HepG2 (cell line): ENCODE results near the gene GTF2A1. TPM values are rescaled to one million over a fixed set of nuclear protein-coding genes. Genes with fewer than 3 reads are reported as not detected.

ENCODE experiments used
- ATAC-seq: fragments of 200-7000 bp; cut with Tn5 transposase; 3 replicates; pipeline ENCODE4 v1.9.1; 2020; ENCODE audit warnings: mild to moderate bottlenecking, moderate library complexity
- BruUV-seq: library from RNA; stranded (reverse); fragments of 400-500 nt; replicated peaks from 2 replicates; lab custom pipeline; 2021; lab: Mats Ljungman, UMichigan
- CTCF ChIA-PET: fragments of 300-600 bp; formaldehyde crosslinking; extraction: SDS; loops from one replicate; lab custom pipeline; 2021; ENCODE audit warnings: low total read pairs, inconsistent platforms, low intra/inter-chr PET ratio; lab: Yijun Ruan, JAX
- POLR2A ChIA-PET: fragments of 350-600 bp; sonication (Branson Sonifier 250); formaldehyde crosslinking; loops from one replicate; lab custom pipeline; 2020; ENCODE audit warnings: antibody characterized with exemption, inconsistent platforms; lab: Yijun Ruan, JAX
- DNase-seq: peaks from one replicate; pipeline ENCODE4 v3.0.0-alpha.2; 2015; ENCODE audit warnings: low spot score
- FAIRE-seq: peaks from 3 replicates; lab custom pipeline; 2011; peaks lifted over from hg19 to GRCh38; lab: Jason Lieb, UNC
- H2AFZ ChIP-seq: one replicate; pipeline ENCODE4 v1.6.1; 2011; ENCODE audit warnings: low read length, inconsistent platforms
- H3K27ac ChIP-seq: fragments of 300-600 bp; 3 replicates; pipeline ENCODE4 v1.8.0; 2011; ENCODE audit warnings: mixed run types, mild to moderate bottlenecking, mixed read lengths, low read length, inconsistent platforms; ENCODE audit not compliant: insufficient read depth; ENCODE audit errors: extremely low read length
- H3K27me3 ChIP-seq, 2 experiments: fragments of 200-600 bp in 1 of 2; 2 replicates in 1 of 2; 3 replicates in 1 of 2; pipeline versions ENCODE4 v1.6.0 to v1.8.0; 2011; ENCODE audit warnings: low read length in 2 of 2, mild to moderate bottlenecking in 2 of 2, moderate library complexity in 2 of 2, inconsistent platforms in 1 of 2; ENCODE audit not compliant: insufficient read depth in 2 of 2, control insufficient read depth in 1 of 2
- H3K36me3 ChIP-seq, 2 experiments: fragments of 200-600 bp in 1 of 2; replicated peaks in 1 of 2; 2 replicates in 1 of 2; 3 replicates in 1 of 2; pipeline versions ENCODE4 v1.5.1 to v1.8.0; 2011; ENCODE audit warnings: low read length in 2 of 2, inconsistent platforms in 1 of 2; ENCODE audit not compliant: insufficient read depth in 2 of 2, control insufficient read depth in 1 of 2
- H3K4me1 ChIP-seq: 2 replicates; pipeline ENCODE4 v1.5.1; 2012; ENCODE audit warnings: low read length, inconsistent platforms; ENCODE audit not compliant: insufficient read depth
- H3K4me2 ChIP-seq: 2 replicates; pipeline ENCODE4 v1.6.0; 2011; ENCODE audit warnings: low read depth, low read length, inconsistent platforms
- H3K4me3 ChIP-seq, 3 experiments: fragments of 200-600 bp in 1 of 3; sonication (generic), shearing (Covaris generic) in 1 of 3; replicated peaks in 1 of 3; 2 replicates each; pipeline ENCODE4 v1.5.1; 2011 to 2016; ENCODE audit warnings: low read length in 3 of 3, inconsistent platforms in 2 of 3, low read depth in 2 of 3, mild to moderate bottlenecking in 2 of 3, control low read depth in 1 of 3, mixed read lengths in 1 of 3; ENCODE audit not compliant: insufficient read depth in 1 of 3
- H3K79me2 ChIP-seq: one replicate; pipeline ENCODE4 v1.6.1; 2011; ENCODE audit warnings: low read length, inconsistent platforms; ENCODE audit not compliant: insufficient read depth
- H3K9ac ChIP-seq: 2 replicates; pipeline ENCODE4 v1.6.0; 2011; ENCODE audit warnings: mild to moderate bottlenecking, low read depth, low read length, inconsistent platforms; ENCODE audit not compliant: insufficient read depth
- H3K9me3 ChIP-seq: 2 replicates; pipeline ENCODE4 v1.5.1; 2012; ENCODE audit warnings: mild to moderate bottlenecking, low read length
- H4K20me1 ChIP-seq: 2 replicates; pipeline ENCODE4 v1.6.0; 2011; ENCODE audit warnings: inconsistent platforms, mild to moderate bottlenecking, low read length, moderate library complexity; ENCODE audit not compliant: insufficient read depth
- JUND ChIP-seq: sonication (generic); formaldehyde crosslinking; IDR thresholded peaks from 2 replicates; pipeline ENCODE4 v1.8.0; 2022; ENCODE audit warnings: mild to moderate bottlenecking, missing genetic modification reagents
- KLF15 ChIP-seq: sonication (generic); formaldehyde crosslinking; IDR thresholded peaks from 2 replicates; pipeline ENCODE4 v1.8.1; 2023; ENCODE audit warnings: borderline replicate concordance, mild to moderate bottlenecking, inconsistent platforms, missing genetic modification reagents, mixed read lengths
- MTF2 ChIP-seq: sonication (generic); formaldehyde crosslinking; IDR thresholded peaks from 2 replicates; pipeline ENCODE4 v1.5.0; 2020; ENCODE audit warnings: missing genetic modification reagents, borderline replicate concordance
- PRMT3 ChIP-seq: sonication (generic); formaldehyde crosslinking; IDR thresholded peaks from 2 replicates; pipeline ENCODE4 v1.8.1; 2022; ENCODE audit warnings: low read depth, mild to moderate bottlenecking, moderate library complexity, missing genetic modification reagents, borderline replicate concordance
- RBM22 ChIP-seq: fragments of 200-400 bp; formaldehyde crosslinking; optimal IDR thresholded peaks from 2 replicates; pipeline ENCODE3; 2017; ENCODE audit warnings: mild to moderate bottlenecking, low read length, moderate library complexity
- SRSF1 ChIP-seq: fragments of 200-400 bp; formaldehyde crosslinking; optimal IDR thresholded peaks from 2 replicates; pipeline ENCODE3; 2017; ENCODE audit warnings: mild to moderate bottlenecking, low read depth, low read length, moderate library complexity
- TAF15 ChIP-seq: fragments of 200-400 bp; formaldehyde crosslinking; IDR thresholded peaks from one replicate; pipeline ENCODE4 v1.6.1; 2018; ENCODE audit warnings: mild to moderate bottlenecking, low read depth, low read length; ENCODE audit not compliant: poor library complexity, severe bottlenecking
- TSC22D2 ChIP-seq: sonication (generic); formaldehyde crosslinking; IDR thresholded peaks from 2 replicates; pipeline ENCODE4 v1.5.1; 2020; ENCODE audit warnings: missing genetic modification reagents, mild to moderate bottlenecking, borderline replicate concordance
- ZBTB3 ChIP-seq: sonication (generic); formaldehyde crosslinking; IDR thresholded peaks from 2 replicates; pipeline ENCODE4 v1.4.0; 2020; ENCODE audit warnings: low read depth, mild to moderate bottlenecking, moderate library complexity, missing genetic modification reagents, borderline replicate concordance
- ZBTB38 ChIP-seq: sonication (generic); formaldehyde crosslinking; IDR thresholded peaks from 2 replicates; pipeline ENCODE4 v1.5.1; 2020; ENCODE audit warnings: mild to moderate bottlenecking, missing genetic modification reagents
- ZMYM2 ChIP-seq: sonication (generic); formaldehyde crosslinking; IDR thresholded peaks from 2 replicates; pipeline ENCODE4 v1.8.0; 2022; ENCODE audit warnings: mild to moderate bottlenecking, missing genetic modification reagents
- ZNF768 ChIP-seq: sonication (generic); formaldehyde crosslinking; IDR thresholded peaks from 2 replicates; pipeline ENCODE4 v1.4.0; 2020; ENCODE audit warnings: missing genetic modification reagents
- WGBS: methylation state at CpG from one replicate; pipeline ENCODE4 v1.1.6; 2017; ENCODE audit warnings: low lambda C conversion rate; 5-methylcytosine and 5-hydroxymethylcytosine counted together
- in situ Hi-C: cut with HindIII; loops from 2 replicates; pipeline ENCODE4 v1.10.0; 2017; ENCODE audit warnings: low pct_unique_long_range_greater_than_20kb; ENCODE audit not compliant: extremely low pct_ligation_motif_present
- intact Hi-C: fragments of 100-400 bp; cut with micrococcal nuclease; formaldehyde crosslinking; loops from one replicate; pipeline ENCODE4 v1.10.0; 2022; ENCODE audit not compliant: unreplicated experiment
- polyA plus RNA-seq, 8 experiments: library from polyadenylated mRNA; depleted of rRNA in 3 of 8; stranded (reverse) in 7 of 8; unstranded in 1 of 8; fragments of >200 nt; fragmentation: Illumina TruSeq in 4 of 8; extraction: Trizol in 4 of 8; gene quantifications; 2 replicates each; pipeline versions ENCODE4 v1.2.1 to v1.2.3, GENCODE V29; 2011 to 2016; ENCODE audit warnings: low read depth in 4 of 8, missing spikeins in 1 of 8, mixed read lengths in 1 of 8; ENCODE audit not compliant: insufficient read depth in 1 of 8
- total RNA-seq, 5 experiments: library from RNA; depleted of rRNA; stranded (reverse); fragments of >200 nt; fragmentation: Illumina TruSeq; extraction: Trizol; gene quantifications; 2 replicates each; pipeline ENCODE4 v1.2.3, GENCODE V29; 2016; ENCODE audit warnings: low read depth in 1 of 5
- TF ChIP-seq, protein P1 (sequence below): sonication (generic); formaldehyde crosslinking; IDR thresholded peaks from 2 replicates; pipeline ENCODE4 v1.5.0; 2020; ENCODE audit warnings: mild to moderate bottlenecking, low read depth, missing genetic modification reagents, borderline replicate concordance

Gene GTF2A1
- total and polyA plus RNA-seq, 2 of the 13 experiments (the other 11 are each of a cell fraction or from before 2014, with no cell fraction given) = 14.9 to 17.5 TPM

DNA sequence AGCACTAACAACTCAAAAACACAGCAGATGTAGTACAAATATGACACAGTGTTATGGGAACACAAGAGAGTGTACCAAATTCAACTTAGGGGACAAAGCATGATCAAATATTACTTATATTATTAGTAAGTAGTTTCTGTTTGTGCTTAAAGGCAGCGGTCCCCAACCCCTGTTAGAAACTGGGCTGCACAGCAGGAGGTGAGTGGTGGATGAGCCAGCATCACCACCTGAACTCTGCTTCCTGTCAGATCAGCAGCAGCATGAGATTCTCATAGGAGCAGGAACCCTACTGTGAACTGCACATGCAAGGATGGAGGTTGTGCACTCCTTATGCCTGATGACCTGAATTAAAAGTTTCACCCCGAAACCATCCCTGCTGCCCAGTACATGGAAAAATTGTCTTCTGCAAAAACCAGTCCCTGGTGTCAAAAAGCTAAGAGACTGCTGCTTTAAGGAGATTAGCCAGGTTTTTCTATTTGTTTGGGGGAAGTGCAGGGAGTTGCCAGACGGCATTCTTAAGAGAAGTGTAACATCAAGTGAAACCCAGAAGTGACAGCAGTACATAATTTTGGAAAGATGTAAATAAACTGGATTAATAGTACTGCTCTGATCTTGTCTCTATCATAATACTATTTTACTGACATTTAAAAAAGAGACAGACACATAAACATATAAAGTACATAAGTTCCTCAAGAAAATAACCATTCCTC is 26.7 kb downstream of the GTF2A1 start (continued):
- TF ChIP-seq RBM22 (no peak), ZMYM2 (CRISPR knock-in tag) (no peak), PRMT3 (no peak)

DNA sequence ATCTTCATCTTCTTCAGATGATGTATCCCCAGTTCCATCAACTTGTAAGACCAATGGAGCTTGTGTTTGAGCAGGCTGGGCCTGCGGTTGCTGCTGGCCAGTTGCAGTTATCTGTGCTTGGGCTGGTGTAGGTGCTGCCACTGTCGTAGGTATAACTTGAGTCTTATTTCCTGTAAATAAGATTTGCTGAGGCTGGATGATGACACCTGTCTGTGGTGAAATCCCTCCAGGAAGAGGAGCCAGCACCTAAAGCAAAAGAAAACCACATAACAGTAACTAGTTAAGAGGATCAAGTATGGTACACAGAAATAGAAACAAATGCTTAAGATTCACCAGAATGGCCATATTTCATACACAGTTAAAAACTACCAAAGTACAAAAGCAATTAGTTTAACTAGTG is 28.2 kb downstream of the GTF2A1 start:
- POLR2A ChIA-PET = no interaction called here
- H3K27me3 ChIP-seq = no peaks in the 10 kb centered on the region
- WGBS = 98% methylated on average over 2 of the region's 2 CpGs
- peaks cover 7 to 53% of the 10 kb centered on the region in 2 experiments for H3K36me3 ChIP-seq
- intact Hi-C loops (no loop called here), in situ Hi-C loops (no loop called here)
- no peaks in the 10 kb centered on the region for H3K9me3 ChIP-seq
- H4K20me1 ChIP-seq = no peaks in the 10 kb centered on the region
- H3K4me2 ChIP-seq = no peak overlapping the region
- H3K4me3 ChIP-seq = no peak overlapping the region
- TF ChIP-seq MTF2 (CRISPR knock-in tag) (no peak), KLF15 (CRISPR knock-in tag) (no peak), TSC22D2 (CRISPR knock-in tag) (no peak), JUND (CRISPR knock-in tag) (no peak), SRSF1 (no peak), ZBTB3 (no peak), ZNF768 (CRISPR knock-in tag) (no peak), ZBTB38 (CRISPR knock-in tag) (no peak), TAF15 (no peak)
- TF ChIP-seq, protein P1, sequence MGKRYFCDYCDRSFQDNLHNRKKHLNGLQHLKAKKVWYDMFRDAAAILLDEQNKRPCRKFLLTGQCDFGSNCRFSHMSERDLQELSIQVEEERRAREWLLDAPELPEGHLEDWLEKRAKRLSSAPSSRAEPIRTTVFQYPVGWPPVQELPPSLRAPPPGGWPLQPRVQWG = no peak
- BruUV-seq = no TSS peak
- H3K79me2 ChIP-seq = no peaks in the 10 kb centered on the region
- H2AFZ ChIP-seq = no peak overlapping the region
- CTCF ChIA-PET = no interaction called here
- FAIRE-seq = no peak
- ATAC-seq = no peak
- no peak overlapping the region for H3K9ac ChIP-seq
- H3K27ac ChIP-seq = no peak overlapping the region
- no peaks in the 10 kb centered on the region for H3K4me1 ChIP-seq
- DNase-seq = no peak
